Breast epithelium (tissue), 3 donors: ENCODE measurements around the gene PLEKHH1.

Source experiments
- POLR2A ChIP-seq: fragments of 450-650 bp; IDR thresholded peaks from one replicate; pipeline ENCODE4 v1.6.1; 2016; ENCODE audit warnings: antibody characterized with exemption, mild to moderate bottlenecking, moderate library complexity
- POLR2AphosphoS5 ChIP-seq, 3 donors: sonication (generic); formaldehyde crosslinking; IDR thresholded peaks; one replicate each; pipeline ENCODE4 v1.6.1; 2017; ENCODE audit warnings: antibody characterized with exemption in 3 of 3

DNA sequence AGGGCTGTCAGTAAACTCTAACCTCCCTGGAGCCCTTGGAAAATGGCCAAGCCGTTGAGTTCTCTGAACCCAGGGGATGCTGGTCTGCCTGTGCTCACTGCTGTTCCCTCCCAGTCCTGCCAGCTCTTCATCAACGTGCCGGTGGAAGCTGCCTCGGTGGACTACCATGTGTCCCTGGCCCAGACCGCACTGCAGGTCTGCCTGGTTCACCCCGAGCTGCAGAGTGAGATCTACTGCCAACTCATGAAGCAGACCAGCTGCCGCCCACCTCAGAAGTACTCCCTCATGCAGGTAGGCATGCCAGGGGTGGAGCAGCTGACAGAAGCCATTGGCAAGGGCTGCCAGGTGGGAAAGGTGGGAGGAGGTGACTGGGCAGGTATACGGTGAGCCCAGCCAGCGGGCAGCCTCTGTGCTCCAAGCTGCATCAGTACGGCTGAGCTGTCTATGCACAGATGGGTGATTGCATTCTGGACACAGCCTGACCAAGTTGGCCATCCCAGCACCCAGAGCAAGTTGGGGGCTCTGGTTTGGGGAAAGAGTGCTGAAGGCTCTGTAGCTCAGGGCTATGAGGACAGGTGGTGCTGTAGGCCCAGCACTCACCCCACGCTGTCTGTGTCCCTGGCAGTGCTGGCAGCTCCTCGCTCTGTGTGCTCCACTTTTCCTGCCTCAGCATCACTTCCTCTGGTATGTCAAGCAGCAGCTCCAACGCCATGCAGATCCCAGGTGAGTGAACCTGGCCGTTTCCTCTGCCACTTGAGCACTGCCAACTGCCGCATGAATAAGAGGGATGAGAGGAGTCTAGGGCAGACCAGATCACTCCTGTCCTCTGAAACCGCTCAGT lies 45.0 kb downstream of the PLEKHH1 start:
- no peak for TF ChIP-seq POLR2A
- TF ChIP-seq POLR2AphosphoS5 (IDR thresholded peaks at IDR 0.05) = no peak
